Measurements from ENCODE around the gene PTGFRN.
"Not testable (repeated sequence)": the region's sequence is repeated elsewhere in the genome, so short reads cannot be mapped to it uniquely, and the experiment has no call there.

PTGFRN gene

DNA sequence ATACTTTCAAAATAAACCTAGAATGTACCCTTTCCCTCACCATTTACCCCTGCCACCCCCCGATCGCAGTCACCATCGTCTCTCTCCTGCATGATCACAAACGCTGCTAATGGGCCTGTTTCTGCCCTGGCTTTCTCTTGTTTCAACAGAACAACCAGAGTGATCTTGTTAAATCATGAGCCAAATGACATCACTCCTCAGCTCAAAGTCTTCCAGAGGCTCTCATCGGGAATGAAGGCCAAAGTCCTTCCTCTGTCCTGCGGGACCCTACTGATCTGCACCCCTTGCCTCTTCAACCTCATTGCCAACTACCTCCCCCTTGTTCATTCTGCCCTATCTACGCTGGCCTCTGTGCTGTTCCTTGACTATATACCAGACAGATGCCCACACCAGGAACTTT, 39.4 kb upstream of the PTGFRN start:
- POLR2A ChIA-PET, result no interaction called here
- CTCF ChIA-PET, result no interaction called here

DNA sequence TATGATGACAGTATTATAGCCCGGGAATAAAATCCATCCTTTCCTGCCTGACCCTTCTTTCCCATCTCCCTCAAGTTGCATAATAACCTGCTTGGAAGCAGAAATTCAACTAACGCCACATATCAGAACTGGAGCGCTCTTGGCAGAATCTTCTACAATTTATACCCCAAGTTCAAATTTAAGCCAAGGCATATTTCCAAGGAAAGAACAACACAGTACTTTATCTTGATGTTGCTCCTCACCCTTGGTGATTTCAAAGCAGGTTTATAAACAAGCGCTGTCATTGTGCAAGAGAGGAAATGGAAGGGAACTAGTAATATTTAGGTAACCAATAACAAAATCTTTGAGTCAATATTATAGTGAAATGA, 38.0 kb upstream of the PTGFRN start:
- no peak for DNase-seq (ENCODE audit: extremely low spot score)
- TF ChIP-seq FOXM1 (IDR thresholded peaks at IDR 0.05; ENCODE audit: borderline replicate concordance) (no peak), FOXK2 (IDR thresholded peaks at IDR 0.05) (no peak), TARDBP (IDR thresholded peaks at IDR 0.05) (no peak), PKNOX1 (IDR thresholded peaks at IDR 0.05) (no peak), FOXA1 (IDR thresholded peaks at IDR 0.05) (no peak), NFRKB (IDR thresholded peaks at IDR 0.05) (no peak), L3MBTL2 (conservative IDR thresholded peaks at IDR 0.05) (no peak), SUZ12 (IDR thresholded peaks at IDR 0.05) (no peak), LEF1 (IDR thresholded peaks at IDR 0.05; ENCODE audit: borderline replicate concordance) (no peak), ARNT (IDR thresholded peaks at IDR 0.05) (no peak), BHLHE40 (IDR thresholded peaks at IDR 0.05; ENCODE audit: borderline replicate concordance) (no peak), SP1 (IDR thresholded peaks at IDR 0.05) (no peak), HDGF (IDR thresholded peaks at IDR 0.05; ENCODE audit: borderline replicate concordance) (no peak), ZNF384 (IDR thresholded peaks at IDR 0.05) (no peak), ELF4 (IDR thresholded peaks at IDR 0.05) (no peak), CTBP1 (IDR thresholded peaks at IDR 0.05; ENCODE audit: borderline replicate concordance) (no peak)
- POLR2A ChIA-PET, result interaction anchor here (1.0 kb wide), 1 partner anchor 188 kb away, joined by 3 read pairs; the partner anchor contains the start of gene TTF2
- CTCF ChIA-PET, result no interaction called here

More for the DNA sequence above, 39.4 kb upstream of the PTGFRN start:
- TF ChIP-seq HDGF (IDR thresholded peaks at IDR 0.05; ENCODE audit: borderline replicate concordance) (no peak), FOXM1 (IDR thresholded peaks at IDR 0.05; ENCODE audit: borderline replicate concordance) (no peak), SUZ12 (IDR thresholded peaks at IDR 0.05) (no peak), SP1 (IDR thresholded peaks at IDR 0.05) (no peak)
- no peak for DNase-seq (ENCODE audit: extremely low spot score)

DNA sequence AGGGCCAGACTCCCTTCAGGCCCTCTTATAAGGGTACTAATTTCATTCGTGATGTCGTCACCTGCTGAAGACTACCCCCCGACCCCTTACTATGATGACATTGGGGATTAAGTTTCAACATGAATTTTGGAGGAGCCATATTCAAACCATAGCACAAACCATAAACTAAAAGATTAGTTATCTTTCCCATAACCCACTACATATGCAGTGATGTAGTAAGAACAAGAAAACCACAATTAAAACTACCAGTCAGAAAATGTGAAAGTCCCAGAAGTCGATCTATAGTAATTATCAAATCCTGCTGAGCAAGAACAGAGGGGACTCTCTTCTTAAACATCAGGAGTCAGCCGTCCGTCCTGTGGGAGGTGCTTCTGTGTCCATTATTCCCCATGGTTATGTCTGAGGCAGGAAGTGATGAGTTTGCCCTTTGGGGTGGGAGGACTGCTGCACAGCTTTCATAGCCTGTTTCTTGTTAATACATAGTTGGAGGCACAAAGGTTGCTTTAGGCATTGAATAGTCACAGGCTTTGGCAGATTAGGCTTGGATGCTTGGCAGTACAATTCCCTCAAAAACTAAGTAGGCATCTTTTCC, 35.9 kb upstream of the PTGFRN start:
- POLR2A ChIA-PET, result no interaction called here
- CTCF ChIA-PET, result no interaction called here
- TF ChIP-seq PKNOX1 (IDR thresholded peaks at IDR 0.05) (no peak), FOXK2 (IDR thresholded peaks at IDR 0.05) (no peak), ZNF384 (IDR thresholded peaks at IDR 0.05) (no peak), BHLHE40 (IDR thresholded peaks at IDR 0.05; ENCODE audit: borderline replicate concordance) (no peak), SUZ12 (IDR thresholded peaks at IDR 0.05) (no peak)
- DNase-seq (ENCODE audit: extremely low spot score), result no peak

DNA sequence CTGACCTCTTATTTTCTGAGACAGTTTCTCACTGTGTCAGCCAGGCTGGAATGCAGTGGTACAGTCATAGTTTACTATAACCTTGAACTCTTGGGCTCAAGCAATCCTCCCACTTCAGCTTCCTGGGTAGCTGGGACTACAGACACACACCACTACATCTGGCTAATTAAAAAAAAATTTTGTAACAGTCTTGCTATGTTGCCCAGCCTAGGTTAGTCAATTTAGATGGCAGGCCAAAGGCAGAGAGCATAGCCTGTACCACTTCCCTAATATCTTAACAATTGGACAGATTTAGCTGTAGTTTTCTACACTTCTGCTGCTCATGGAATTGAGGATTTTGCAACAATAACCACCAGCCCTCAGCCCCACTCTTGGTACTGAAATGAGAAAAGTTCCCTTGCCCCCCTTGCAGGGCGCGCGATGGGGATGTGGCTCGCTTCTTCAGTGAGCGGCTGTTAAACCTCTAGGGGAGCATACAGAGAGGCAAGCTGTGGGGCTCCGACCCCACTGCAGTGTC, 34.9 kb upstream of the PTGFRN start:
- CTCF ChIA-PET, result interaction anchor here (0.7 kb wide), 1 partner anchor 202 kb away, joined by 4 read pairs; no protein-coding TSS in a partner anchor
- no peak for TF ChIP-seq HDGF (IDR thresholded peaks at IDR 0.05; ENCODE audit: borderline replicate concordance)
- no peak for TF ChIP-seq FOXK2 (IDR thresholded peaks at IDR 0.05)
- TF ChIP-seq LEF1 (IDR thresholded peaks at IDR 0.05; ENCODE audit: borderline replicate concordance), result no peak
- no peak for TF ChIP-seq ELF4 (IDR thresholded peaks at IDR 0.05)
- TF ChIP-seq PKNOX1 (IDR thresholded peaks at IDR 0.05), result no peak
- TF ChIP-seq NFRKB (IDR thresholded peaks at IDR 0.05), result no peak
- TF ChIP-seq SP1 (IDR thresholded peaks at IDR 0.05), result no peak
- no peak for TF ChIP-seq SUZ12 (IDR thresholded peaks at IDR 0.05)
- no peak for TF ChIP-seq ZNF384 (IDR thresholded peaks at IDR 0.05)
- TF ChIP-seq FOXA1 (IDR thresholded peaks at IDR 0.05), result no peak
- TF ChIP-seq CTBP1 (IDR thresholded peaks at IDR 0.05; ENCODE audit: borderline replicate concordance), result no peak
- no peak for TF ChIP-seq L3MBTL2 (conservative IDR thresholded peaks at IDR 0.05)
- TF ChIP-seq BHLHE40 (IDR thresholded peaks at IDR 0.05; ENCODE audit: borderline replicate concordance), result no peak
- TF ChIP-seq TARDBP (IDR thresholded peaks at IDR 0.05), result no peak
- DNase-seq (ENCODE audit: extremely low spot score), result no peak
- POLR2A ChIA-PET, result interaction anchor here (0.8 kb wide), 1 partner anchor 21 kb away, joined by 3 read pairs; no protein-coding TSS in a partner anchor

DNA sequence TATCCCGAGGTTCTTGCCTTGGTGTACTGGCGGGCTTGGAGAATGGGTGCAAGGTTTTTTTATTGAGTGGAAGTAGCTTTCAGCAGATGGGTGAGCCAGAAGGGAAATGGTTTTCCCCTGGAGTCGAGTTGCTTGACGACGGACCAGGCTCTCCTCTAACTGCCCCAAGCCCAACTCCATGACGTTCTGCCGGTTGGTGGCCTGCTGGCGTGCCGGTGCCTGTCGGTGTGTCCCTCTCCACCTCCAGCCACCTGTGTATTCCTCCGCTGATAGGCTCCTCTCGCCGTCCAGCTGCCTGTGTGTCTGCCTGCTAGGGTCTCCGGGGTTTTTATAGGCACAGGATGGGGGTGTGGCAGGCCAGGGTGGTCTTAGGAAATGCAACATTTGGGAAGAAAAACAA, 34.3 kb upstream of the PTGFRN start:
- ChIA-PET POLR2A (interaction anchor here (0.8 kb wide), 1 partner anchor 22 kb away, joined by 3 read pairs; no protein-coding TSS in a partner anchor), CTCF (interaction anchor here (0.7 kb wide), 1 partner anchor 203 kb away, joined by 4 read pairs; no protein-coding TSS in a partner anchor)
- no peak for DNase-seq (ENCODE audit: extremely low spot score)
- no peak for TF ChIP-seq FOXA1 (IDR thresholded peaks at IDR 0.05)
- TF ChIP-seq BHLHE40 (IDR thresholded peaks at IDR 0.05; ENCODE audit: borderline replicate concordance), result no peak
- no peak for TF ChIP-seq TARDBP (IDR thresholded peaks at IDR 0.05)
- no peak for TF ChIP-seq SP1 (IDR thresholded peaks at IDR 0.05)
- no peak for TF ChIP-seq L3MBTL2 (conservative IDR thresholded peaks at IDR 0.05)
- TF ChIP-seq NFRKB (IDR thresholded peaks at IDR 0.05), result no peak
- TF ChIP-seq SUZ12 (IDR thresholded peaks at IDR 0.05), result no peak
- TF ChIP-seq ARNT (IDR thresholded peaks at IDR 0.05), result no peak
- no peak for TF ChIP-seq PKNOX1 (IDR thresholded peaks at IDR 0.05)
- TF ChIP-seq FOXM1 (IDR thresholded peaks at IDR 0.05; ENCODE audit: borderline replicate concordance), result no peak
- no peak for TF ChIP-seq CTBP1 (IDR thresholded peaks at IDR 0.05; ENCODE audit: borderline replicate concordance)
- no peak for TF ChIP-seq LEF1 (IDR thresholded peaks at IDR 0.05; ENCODE audit: borderline replicate concordance)
- TF ChIP-seq ELF4 (IDR thresholded peaks at IDR 0.05), result no peak
- no peak for TF ChIP-seq HDGF (IDR thresholded peaks at IDR 0.05; ENCODE audit: borderline replicate concordance)
- TF ChIP-seq FOXK2 (IDR thresholded peaks at IDR 0.05), result no peak

DNA sequence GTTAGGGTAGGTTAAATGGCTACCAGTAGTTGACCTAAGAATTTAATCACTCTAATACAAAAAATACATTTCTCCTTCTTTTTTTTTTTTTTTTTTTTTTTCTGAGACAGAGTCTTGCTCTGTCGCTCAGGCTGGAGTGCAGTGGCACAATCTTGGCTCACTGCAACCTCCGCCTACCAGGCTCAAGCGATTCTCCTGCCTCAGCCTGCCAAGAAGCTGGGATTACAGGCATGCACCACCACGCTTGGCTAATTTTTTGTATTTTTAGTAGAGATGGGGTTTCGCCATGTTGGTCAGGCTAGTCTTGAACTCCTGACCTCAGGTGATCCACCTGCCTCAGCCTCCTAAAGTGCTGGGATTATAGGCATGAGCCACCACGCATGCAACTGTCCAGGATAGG, 33.8 kb upstream of the PTGFRN start:
- DNase-seq (ENCODE audit: extremely low spot score); CTCF ChIA-PET: not testable (repeated sequence)
- POLR2A ChIA-PET, result interaction anchor here (0.7 kb wide), 1 partner anchor 22 kb away, joined by 3 read pairs; no protein-coding TSS in a partner anchor

Data from HEK293T (cell line).